ENCODE results near the gene MYO10. TPM values are rescaled to one million over a fixed set of nuclear protein-coding genes. Genes with fewer than 3 reads are reported as not detected.

The MYO10 gene
- total RNA-seq, 3 donors from 2014 or later (not counting 1 experiment from before 2014, with no cell fraction given), result 0.83 to 1.2 TPM; not detected in 1

- intact Hi-C loops (cut with micrococcal nuclease), result no loop called here
- Mint-ChIP-seq H3K4me1 (no peaks in the 10 kb centered on the region), H3K36me3 (no peaks in the 10 kb centered on the region), H3K9me3 (no peaks in the 10 kb centered on the region), H3K4me3 (no peak overlapping the region), H3K27ac (no peak overlapping the region), H3K27me3 (ENCODE audit: low read depth in 2 of 2) (no peaks in the 10 kb centered on the region)
- DNase-seq, result no peak
- no peak for TF ChIP-seq CTCF (IDR thresholded peaks at IDR 0.05)
- 75% methylated on average over 2 of the region's 4 CpGs for WGBS (ENCODE audit: insufficient coverage)
- no peak overlapping the region for H3K27ac ChIP-seq (ENCODE audit: low read length)
- no peaks in the 10 kb centered on the region for H3K4me1 ChIP-seq (ENCODE audit: control insufficient read depth, insufficient read depth, low read length)
- no peaks in the 10 kb centered on the region for H3K27me3 ChIP-seq (ENCODE audit: control insufficient read depth, insufficient read depth, low read length)
- no peaks in the 10 kb centered on the region for H3K9me3 ChIP-seq (ENCODE audit: control insufficient read depth, insufficient read depth, low read length)
- H3K4me3 ChIP-seq (ENCODE audit: low read length), result no peak overlapping the region
- H3K36me3 ChIP-seq (ENCODE audit: control insufficient read depth, insufficient read depth, low read length), result no peaks in the 10 kb centered on the region
- no peak for ATAC-seq
These were observed 251.0 kb downstream of the MYO10 start for GRCh38 chr5:16685069-16685468.

GRCh38 chr5:16681876-16682275, 254.2 kb downstream of the MYO10 start:
- H3K4me1 Mint-ChIP-seq, result no peaks in the 10 kb centered on the region
- no peak overlapping the region for H3K27ac Mint-ChIP-seq
- Histone ChIP-seq H3K4me3 (ENCODE audit: low read length) (no peak overlapping the region), H3K27me3 (ENCODE audit: control insufficient read depth, insufficient read depth, low read length) (no peaks in the 10 kb centered on the region), H3K27ac (ENCODE audit: low read length) (no peak overlapping the region), H3K9me3 (ENCODE audit: control insufficient read depth, insufficient read depth, low read length) (no peaks in the 10 kb centered on the region), H3K4me1 (ENCODE audit: control insufficient read depth, insufficient read depth, low read length) (no peaks in the 10 kb centered on the region), H3K36me3 (ENCODE audit: control insufficient read depth, insufficient read depth, low read length) (no peaks in the 10 kb centered on the region)
- H3K9me3 Mint-ChIP-seq, result no peaks in the 10 kb centered on the region
- ATAC-seq (no peak), DNase-seq (no peak)
- H3K4me3 Mint-ChIP-seq, result no peak overlapping the region
- H3K36me3 Mint-ChIP-seq, result no peaks in the 10 kb centered on the region
- H3K27me3 Mint-ChIP-seq (ENCODE audit: low read depth in 2 of 2), result no peaks in the 10 kb centered on the region
- WGBS (ENCODE audit: insufficient coverage), result 86% methylated on average over 13 of the region's 13 CpGs
- intact Hi-C loops (cut with micrococcal nuclease), result no loop called here
- no peak for TF ChIP-seq CTCF (IDR thresholded peaks at IDR 0.05)

GRCh38 chr5:16679863-16680262, 256.2 kb downstream of the MYO10 start:
- Histone ChIP-seq H3K4me3 (ENCODE audit: low read length) (no peak overlapping the region), H3K27me3 (ENCODE audit: control insufficient read depth, insufficient read depth, low read length) (no peaks in the 10 kb centered on the region), H3K4me1 (ENCODE audit: control insufficient read depth, insufficient read depth, low read length) (no peaks in the 10 kb centered on the region), H3K27ac (ENCODE audit: low read length) (no peak overlapping the region), H3K9me3 (ENCODE audit: control insufficient read depth, insufficient read depth, low read length) (no peaks in the 10 kb centered on the region), H3K36me3 (ENCODE audit: control insufficient read depth, insufficient read depth, low read length) (no peaks in the 10 kb centered on the region)
- no peak overlapping the region for H3K27ac Mint-ChIP-seq
- no peak for TF ChIP-seq CTCF (IDR thresholded peaks at IDR 0.05)
- no peak for DNase-seq
- intact Hi-C loops (cut with micrococcal nuclease), result no loop called here
- no peak overlapping the region for H3K4me3 Mint-ChIP-seq
- no peaks in the 10 kb centered on the region for H3K4me1 Mint-ChIP-seq
- no peak for ATAC-seq
- WGBS (ENCODE audit: insufficient coverage), result 94% methylated on average over 14 of the region's 14 CpGs
- no peaks in the 10 kb centered on the region for H3K27me3 Mint-ChIP-seq (ENCODE audit: low read depth in 2 of 2)
- H3K36me3 Mint-ChIP-seq, result no peaks in the 10 kb centered on the region
- H3K9me3 Mint-ChIP-seq, result no peaks in the 10 kb centered on the region

DNA sequence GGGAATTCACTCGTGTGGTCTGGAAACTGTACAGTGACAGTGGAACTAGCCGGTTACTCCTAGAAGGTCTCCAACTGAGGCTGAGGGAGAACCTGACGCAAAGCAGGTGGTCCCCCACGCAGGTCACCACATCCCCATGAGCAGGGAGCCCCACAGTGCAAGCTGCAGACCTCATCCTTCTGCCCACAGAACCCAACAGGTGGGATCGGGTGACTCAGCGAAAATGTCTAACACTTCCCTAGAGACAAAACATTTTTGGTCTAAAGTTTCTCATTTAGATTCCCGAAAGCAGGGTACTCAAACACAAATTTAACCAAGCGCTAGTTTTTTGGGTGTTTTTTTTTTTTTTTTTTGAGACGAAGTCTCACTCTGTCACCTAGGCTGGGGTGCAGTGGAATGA, 256.9 kb downstream of the MYO10 start:
- intact Hi-C loops (cut with micrococcal nuclease), result no loop called here
- Histone ChIP-seq H3K4me1 (ENCODE audit: control insufficient read depth, insufficient read depth, low read length) (no peaks in the 10 kb centered on the region), H3K27ac (ENCODE audit: low read length) (no peak overlapping the region), H3K4me3 (ENCODE audit: low read length) (no peak overlapping the region), H3K27me3 (ENCODE audit: control insufficient read depth, insufficient read depth, low read length) (no peaks in the 10 kb centered on the region), H3K36me3 (ENCODE audit: control insufficient read depth, insufficient read depth, low read length) (no peaks in the 10 kb centered on the region), H3K9me3 (ENCODE audit: control insufficient read depth, insufficient read depth, low read length) (no peaks in the 10 kb centered on the region)
- ATAC-seq (no peak), DNase-seq (no peak)
- no peak overlapping the region for H3K27ac Mint-ChIP-seq
- H3K36me3 Mint-ChIP-seq, result no peaks in the 10 kb centered on the region
- no peak overlapping the region for H3K4me3 Mint-ChIP-seq
- H3K27me3 Mint-ChIP-seq (ENCODE audit: low read depth in 2 of 2), result no peaks in the 10 kb centered on the region
- no peak for TF ChIP-seq CTCF (IDR thresholded peaks at IDR 0.05)
- H3K4me1 Mint-ChIP-seq, result no peaks in the 10 kb centered on the region
- no peaks in the 10 kb centered on the region for H3K9me3 Mint-ChIP-seq
- whole genome bisulfite sequencing (ENCODE audit: insufficient coverage), result 73% methylated on average over 8 of the region's 9 CpGs

Measured in natural killer cell (primary cell).